Fibroblast of pulmonary artery (primary cell): Measurements from ENCODE around the gene NTPCR.

ENCODE experiments used
- DNase-seq: peaks from one replicate; pipeline ENCODE4 v3.0.0-alpha.2; 2010; ENCODE audit warnings: low read depth
- H3K4me3 ChIP-seq: replicated peaks from 2 replicates; pipeline ENCODE4 v1.5.1; 2011; ENCODE audit warnings: low read depth, mild to moderate bottlenecking, control low read depth, low read length, moderate library complexity
- TF ChIP-seq, protein P1 (sequence below): IDR thresholded peaks from 2 replicates; pipeline ENCODE4 v1.5.1; 2011; ENCODE audit warnings: mild to moderate bottlenecking, control low read depth, low read length, inconsistent platforms; ENCODE audit errors: missing control alignments

Gene NTPCR

DNA sequence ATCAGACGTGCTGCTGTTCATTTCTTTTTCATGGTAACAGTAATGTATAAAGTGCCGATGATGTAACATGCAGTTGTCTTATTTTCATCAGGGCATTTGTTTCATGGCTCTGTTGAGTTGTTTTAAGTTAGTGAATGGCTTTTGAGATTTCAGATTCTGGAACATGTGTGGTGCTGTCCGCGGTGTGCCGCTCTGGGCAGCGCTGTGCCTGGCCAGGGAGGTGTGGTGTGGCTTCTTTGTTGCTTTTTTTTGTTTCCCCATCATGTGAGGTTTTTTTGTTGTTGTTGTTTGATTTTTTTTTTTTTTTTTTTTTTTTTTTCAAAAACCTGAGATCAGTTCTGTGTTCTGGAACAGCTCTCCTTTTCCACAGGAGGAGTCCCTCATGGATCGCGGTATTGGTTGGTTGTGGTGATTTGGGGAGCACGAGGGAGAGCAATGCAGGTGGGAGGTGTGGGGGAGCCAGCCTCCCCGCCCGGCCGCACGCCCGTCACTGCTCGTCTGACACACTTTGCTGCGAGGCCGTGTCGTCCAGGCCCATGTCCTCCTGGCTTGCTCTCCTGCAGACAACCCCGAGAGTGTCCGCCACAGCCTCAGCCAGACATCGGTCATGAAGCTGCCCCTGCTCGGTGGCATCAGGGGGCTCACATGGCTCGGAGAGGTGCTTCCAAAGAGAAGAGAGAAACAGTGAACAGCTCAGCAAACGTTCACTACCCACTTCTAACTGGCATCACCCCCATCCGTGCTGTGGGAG lies 33.6 kb downstream of the NTPCR start:
- no peak for DNase-seq
- TF ChIP-seq, protein P1, sequence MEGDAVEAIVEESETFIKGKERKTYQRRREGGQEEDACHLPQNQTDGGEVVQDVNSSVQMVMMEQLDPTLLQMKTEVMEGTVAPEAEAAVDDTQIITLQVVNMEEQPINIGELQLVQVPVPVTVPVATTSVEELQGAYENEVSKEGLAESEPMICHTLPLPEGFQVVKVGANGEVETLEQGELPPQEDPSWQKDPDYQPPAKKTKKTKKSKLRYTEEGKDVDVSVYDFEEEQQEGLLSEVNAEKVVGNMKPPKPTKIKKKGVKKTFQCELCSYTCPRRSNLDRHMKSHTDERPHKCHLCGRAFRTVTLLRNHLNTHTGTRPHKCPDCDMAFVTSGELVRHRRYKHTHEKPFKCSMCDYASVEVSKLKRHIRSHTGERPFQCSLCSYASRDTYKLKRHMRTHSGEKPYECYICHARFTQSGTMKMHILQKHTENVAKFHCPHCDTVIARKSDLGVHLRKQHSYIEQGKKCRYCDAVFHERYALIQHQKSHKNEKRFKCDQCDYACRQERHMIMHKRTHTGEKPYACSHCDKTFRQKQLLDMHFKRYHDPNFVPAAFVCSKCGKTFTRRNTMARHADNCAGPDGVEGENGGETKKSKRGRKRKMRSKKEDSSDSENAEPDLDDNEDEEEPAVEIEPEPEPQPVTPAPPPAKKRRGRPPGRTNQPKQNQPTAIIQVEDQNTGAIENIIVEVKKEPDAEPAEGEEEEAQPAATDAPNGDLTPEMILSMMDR: no peak
- H3K4me3 ChIP-seq: no peak overlapping the region

DNA sequence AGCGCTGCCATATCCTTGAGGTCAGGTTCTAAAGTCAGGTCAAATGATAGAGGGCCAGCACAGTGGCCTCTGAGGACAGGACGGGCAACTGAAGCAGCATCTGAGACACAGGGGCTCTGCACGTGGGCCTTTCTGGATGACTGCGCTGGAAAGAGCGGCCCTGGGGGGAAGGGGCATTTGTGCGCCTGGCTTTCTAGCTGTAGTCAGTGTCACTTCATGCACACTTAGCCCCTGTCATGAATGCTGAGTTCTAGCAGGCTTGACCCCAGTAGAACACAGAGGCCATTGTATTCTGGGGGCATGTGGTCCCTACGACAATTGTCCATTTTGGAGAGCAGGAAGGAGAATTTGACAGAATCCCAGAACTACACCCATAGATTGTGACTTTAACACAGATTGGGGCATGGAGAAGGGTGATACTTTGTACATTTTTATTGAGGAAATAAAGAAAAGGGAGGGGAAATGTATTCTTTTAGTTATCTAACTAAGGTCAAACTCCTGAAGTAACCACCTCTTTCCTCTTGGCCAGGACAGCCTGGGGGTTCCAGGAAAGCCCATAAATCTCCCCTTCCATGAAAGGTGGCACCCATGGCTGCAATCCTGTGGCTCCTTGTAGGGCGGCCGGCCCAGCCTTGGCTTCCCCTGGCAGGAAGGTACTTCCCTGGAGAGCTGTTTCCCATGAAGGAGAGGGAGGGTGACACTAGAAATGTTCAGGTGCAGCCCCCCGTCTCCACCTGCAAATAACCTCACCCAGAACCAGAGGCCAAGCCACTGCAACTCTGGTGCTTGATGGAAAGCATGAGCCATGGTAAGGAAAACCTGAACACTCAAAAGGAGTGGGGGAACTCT lies 34.4 kb downstream of the NTPCR start:
- H3K4me3 ChIP-seq: no peak overlapping the region
- TF ChIP-seq, protein P1: no peak
- no peak for DNase-seq

DNA sequence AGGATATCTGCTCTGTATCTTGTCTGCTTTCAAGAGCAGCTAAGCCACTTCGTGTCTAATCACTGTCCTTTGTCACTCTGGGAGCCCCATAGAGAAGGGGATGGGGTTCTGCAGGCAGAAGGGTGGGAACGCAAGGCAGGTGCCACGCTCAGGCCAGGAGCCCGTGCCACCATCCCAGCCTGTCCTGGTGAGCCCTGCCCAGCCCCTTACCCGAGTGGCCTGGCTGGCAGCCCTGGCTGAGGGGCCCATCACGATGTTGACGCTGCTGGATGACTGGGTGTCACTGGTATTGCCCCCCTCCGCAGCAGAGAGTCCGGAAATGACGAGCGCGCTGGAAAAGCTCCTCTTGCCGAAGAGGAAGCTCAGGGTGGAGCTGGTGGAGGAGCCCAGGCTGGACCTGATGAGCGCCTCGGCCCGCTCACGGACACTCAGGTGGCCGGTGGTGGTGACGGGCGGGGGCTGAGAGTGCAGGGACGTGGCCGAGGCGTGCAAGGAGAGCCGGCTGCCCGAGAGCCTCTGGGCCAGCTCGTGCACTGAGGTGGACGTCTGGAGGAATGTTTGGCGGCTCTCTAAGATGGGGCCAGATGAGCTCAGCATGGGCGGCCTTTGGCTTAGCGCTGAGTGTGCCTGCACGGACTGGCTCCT lies 35.6 kb downstream of the NTPCR start:
- no peak for DNase-seq
- TF ChIP-seq, protein P1: no peak
- H3K4me3 ChIP-seq: no peak overlapping the region

DNA sequence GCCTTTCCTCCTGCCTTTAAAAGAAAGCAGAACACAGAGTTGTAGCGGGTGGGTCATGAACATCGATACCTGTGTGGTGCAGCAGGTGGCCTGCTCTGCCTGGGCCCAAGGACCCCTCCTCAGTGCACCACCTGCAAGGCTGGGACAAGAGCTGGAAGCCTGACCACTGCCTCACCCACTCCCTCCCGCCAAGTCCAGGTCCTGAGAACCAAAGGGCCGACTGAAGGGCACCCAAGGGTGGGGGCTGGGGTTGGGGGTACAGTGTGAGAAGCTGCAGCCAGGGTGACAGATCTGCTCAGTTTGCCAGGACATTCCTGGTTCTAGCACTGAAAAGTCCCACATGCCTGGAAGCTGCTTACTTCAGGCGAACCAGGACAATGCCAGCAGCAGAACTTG lies 36.1 kb downstream of the NTPCR start:
- no peak for DNase-seq
- TF ChIP-seq, protein P1: no peak
- no peak overlapping the region for H3K4me3 ChIP-seq

DNA sequence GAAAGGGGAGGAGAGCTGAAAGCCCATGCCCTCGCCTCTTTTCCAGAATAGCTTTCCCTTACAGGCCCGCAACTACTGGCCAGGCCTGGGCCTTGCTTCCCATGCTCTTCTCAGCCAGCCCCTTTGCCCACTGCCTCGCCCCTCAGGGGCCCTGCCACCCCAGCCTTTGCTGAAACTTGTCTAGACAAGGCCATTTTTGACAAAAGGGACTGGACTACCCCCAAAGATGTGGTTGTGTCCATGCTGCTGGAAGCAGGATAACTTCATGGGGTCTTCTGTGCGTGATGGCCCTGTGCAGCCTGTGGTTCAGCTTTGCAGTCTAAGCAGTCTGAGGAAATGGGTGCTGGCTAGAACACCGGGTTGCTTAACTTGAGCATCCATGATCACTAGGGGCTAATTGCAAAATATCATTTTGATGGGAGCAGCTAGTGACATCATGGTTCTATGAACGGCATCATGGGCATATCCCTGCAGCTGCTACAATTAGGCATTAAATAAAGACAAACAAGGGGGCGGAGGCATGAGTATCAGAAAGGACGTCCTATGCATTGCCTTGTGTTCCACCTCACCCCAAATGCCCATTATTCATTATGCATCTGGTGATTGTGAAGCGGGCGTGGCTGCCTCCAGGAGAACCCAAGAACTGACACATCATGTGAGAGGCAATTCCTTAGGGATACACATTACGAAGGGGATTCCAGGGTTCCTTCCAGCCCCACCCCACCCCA lies 36.8 kb downstream of the NTPCR start:
- no peak for DNase-seq
- no peak overlapping the region for H3K4me3 ChIP-seq
- TF ChIP-seq, protein P1: no peak

DNA sequence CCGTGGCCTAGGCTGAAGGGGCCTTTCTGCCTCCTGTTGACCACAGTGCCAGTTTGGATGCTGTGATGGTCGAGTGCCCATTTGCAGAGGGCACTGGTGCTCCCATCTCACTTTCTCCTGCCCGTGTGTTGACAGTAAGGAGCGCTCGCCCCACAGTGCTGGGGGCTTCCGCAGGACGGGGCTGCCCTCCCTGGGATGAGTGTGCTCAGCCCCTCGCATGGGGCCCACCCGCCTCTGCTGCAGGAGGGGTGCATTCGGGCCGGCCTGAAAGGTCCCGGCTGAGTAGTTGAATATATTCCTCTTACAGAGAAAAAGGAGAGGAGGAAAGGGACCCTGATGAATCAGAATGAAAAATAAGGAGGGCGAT lies 37.3 kb downstream of the NTPCR start:
- H3K4me3 ChIP-seq: no peak overlapping the region
- no peak for DNase-seq
- TF ChIP-seq, protein P1: no peak
